ENCODE results near the gene ABCC1. TPM values are rescaled to one million over a fixed set of nuclear protein-coding genes. Genes with fewer than 3 reads are reported as not detected.
A peak's percentile ranks its signal among the peaks of the same experiment; 100 is the strongest.

ABCC1 gene
- total RNA-seq, 1 donor from 2014 or later, result 11.6 TPM

DNA sequence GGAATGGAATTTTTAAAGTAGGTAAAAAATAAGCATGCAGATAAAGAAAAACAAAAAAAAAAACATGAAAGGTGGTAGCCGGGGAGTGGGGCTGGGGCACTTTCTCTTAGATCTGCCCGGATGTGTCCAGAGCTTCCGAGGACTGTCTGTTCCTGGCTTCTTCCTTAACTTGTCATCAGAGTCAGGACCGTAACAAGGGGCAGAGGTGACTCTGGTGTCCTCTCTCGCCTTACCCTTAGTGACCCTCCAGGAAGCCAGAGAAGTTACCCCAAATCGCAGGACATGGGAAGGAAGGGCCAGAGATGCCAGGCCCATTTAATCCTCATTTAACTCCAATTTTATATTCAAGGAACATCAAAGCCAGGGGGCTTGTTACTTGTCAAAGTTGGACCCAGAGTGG lies 158.4 kb downstream of the ABCC1 start:
- DNase-seq (ENCODE audit: low spot score), result no peak

- DNase-seq (ENCODE audit: low spot score), result no peak
These were observed 159.3 kb downstream of the ABCC1 start for GRCh38 chr16:16108759-16109158.

GRCh38 chr16:16109453-16110110 lies 160.2 kb downstream of the ABCC1 start:
- DNase-seq (ENCODE audit: low spot score), result no peak

GRCh38 chr16:16110111-16110490 lies 160.7 kb downstream of the ABCC1 start:
- no peak for DNase-seq (ENCODE audit: low spot score)

GRCh38 chr16:16111639-16112038 lies 162.2 kb downstream of the ABCC1 start:
- no peak for DNase-seq (ENCODE audit: low spot score)

- no peak for DNase-seq (ENCODE audit: low spot score)
These were observed 163.1 kb downstream of the ABCC1 start for GRCh38 chr16:16112450-16113053.

- no peak for DNase-seq (ENCODE audit: low spot score)
These were observed 163.7 kb downstream of the ABCC1 start for GRCh38 chr16:16113076-16113475.

GRCh38 chr16:16116841-16117240 lies 167.4 kb downstream of the ABCC1 start:
- no peak for DNase-seq (ENCODE audit: low spot score)

DNA sequence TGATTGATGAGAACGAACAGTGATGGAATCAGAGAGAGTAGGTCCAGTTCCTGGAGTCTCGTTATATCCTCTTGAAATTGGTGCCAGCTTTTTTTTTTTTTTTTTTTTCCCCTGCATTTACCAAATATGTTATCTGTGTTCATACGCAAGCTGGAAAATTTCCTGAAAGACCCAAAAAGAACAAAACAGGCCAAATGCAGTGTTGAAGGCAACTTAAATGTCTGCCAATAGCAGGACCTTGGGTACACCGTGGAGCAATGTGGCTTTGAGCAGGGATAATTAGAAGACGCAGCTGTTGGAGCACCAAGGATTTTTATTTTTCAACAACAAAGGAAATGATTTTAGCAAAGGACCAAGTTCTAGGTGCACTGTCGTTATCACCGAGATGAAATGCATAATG lies 168.9 kb downstream of the ABCC1 start:
- DNase-seq (ENCODE audit: low spot score), result no peak

DNA sequence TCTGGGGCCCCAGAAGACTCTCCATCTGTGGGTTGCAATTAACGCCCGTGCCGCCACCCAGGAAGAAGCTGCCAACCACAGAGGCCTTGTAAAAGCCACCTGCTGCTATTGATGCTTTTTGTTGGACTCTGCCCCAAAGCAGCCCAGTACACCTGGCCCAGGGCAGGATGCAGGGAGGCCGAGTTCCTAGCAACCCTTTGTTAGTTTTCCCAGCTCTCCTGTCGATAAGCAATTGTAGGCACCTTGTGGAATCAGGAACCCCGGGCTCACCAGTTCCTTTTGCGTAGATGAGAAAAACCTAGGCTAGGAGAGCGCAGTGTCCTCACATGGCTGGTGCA lies 170.6 kb downstream of the ABCC1 start:
- DNase-seq (ENCODE audit: low spot score), result no peak

- peak; percentile 42 for DNase-seq (ENCODE audit: low spot score)
These were observed 171.2 kb downstream of the ABCC1 start for GRCh38 chr16:16120382-16121184.

GRCh38 chr16:16121185-16121727 lies 171.8 kb downstream of the ABCC1 start:
- DNase-seq (ENCODE audit: low spot score), result no peak

DNA sequence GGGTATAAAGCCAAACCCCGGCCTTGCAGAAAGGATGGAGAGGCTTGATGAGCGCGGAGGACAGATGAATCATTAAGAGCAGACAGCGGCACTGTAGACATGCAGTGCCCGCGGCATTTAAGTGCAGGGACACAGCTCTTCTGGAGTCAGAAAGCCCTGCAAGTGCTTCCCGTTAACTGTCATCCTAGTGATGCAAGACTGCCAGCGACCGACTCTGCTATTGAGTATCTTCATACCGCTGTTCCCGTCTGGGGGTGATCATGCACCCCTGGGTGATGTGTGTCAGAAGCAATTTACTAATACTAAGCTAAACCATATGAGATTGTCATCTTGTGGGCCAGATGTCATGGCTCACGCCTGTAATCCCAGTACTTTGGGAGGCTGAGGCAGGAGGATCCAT lies 172.8 kb downstream of the ABCC1 start:
- DNase-seq (ENCODE audit: low spot score), result no peak

- DNase-seq (ENCODE audit: low spot score), result no peak
These were observed 175.0 kb downstream of the ABCC1 start for GRCh38 chr16:16124438-16124837.

DNA sequence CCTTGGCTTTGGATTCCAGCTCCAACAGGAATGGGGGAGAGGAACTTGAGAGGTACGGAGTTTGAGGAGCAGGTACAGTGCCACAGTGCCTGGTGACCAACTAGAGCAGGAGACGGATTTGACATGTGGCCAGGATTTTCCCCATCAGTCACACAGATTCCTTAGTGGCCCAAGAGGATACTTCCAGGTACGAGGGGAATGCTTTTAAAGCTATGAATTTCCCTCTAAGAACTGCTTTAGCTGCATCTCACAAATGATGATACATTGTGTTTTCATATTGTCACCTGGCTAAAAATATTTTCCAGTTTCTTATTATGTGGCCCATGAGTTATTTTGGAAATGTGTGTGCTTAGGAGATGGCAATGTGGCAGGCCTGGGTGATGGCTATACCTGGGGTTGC lies 175.6 kb downstream of the ABCC1 start:
- no peak for DNase-seq (ENCODE audit: low spot score)

- no peak for DNase-seq (ENCODE audit: low spot score)
These were observed 177.5 kb downstream of the ABCC1 start for GRCh38 chr16:16126896-16127295.

- DNase-seq (ENCODE audit: low spot score), result peak; percentile 63
These were observed 178.2 kb downstream of the ABCC1 start for GRCh38 chr16:16127469-16128116.

- DNase-seq (ENCODE audit: low spot score), result no peak
These were observed 181.8 kb downstream of the ABCC1 start for GRCh38 chr16:16131204-16131603.

DNA sequence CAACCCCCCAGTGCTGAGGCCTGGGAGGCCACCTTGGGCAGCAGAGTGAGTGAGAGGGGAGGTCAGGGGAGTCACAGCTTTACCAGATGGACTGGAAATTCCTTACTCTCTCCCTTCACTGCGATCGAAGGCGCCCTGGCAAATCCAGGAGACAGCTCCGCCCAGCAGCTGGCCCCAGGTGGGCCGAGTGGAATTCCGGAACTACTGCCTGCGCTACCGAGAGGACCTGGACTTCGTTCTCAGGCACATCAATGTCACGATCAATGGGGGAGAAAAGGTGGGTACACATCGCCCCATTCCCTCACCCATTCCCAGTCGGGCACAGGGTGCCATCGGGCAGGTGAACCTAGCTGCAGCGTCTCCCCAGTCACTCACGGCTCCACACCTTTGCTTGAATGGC lies 182.2 kb downstream of the ABCC1 start:
- no peak for DNase-seq (ENCODE audit: low spot score)

DNA sequence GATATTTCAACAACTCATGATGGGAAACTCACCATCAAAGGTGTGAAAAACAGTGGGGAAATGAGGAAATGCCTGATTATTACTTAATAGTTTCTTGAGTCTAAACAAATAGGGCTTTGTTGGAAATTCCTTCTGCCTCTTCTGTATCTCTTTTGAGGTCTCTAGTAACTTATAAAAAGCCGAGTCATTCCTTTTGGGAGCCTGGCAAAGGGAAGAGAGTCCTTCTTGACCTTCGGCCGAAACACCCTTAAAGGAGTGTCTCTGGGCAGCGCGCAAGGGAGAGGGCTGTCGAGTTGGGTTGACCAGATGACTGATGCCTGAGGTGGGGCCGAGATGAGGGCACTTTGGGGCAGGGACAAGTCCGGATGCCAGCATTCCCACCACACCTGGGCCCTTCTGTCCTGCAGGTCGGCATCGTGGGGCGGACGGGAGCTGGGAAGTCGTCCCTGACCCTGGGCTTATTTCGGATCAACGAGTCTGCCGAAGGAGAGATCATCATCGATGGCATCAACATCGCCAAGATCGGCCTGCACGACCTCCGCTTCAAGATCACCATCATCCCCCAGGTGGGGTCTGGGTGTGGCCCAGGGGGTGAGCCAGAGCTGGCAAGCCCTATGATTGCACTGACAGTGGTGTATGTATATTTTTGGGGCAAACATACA lies 184.7 kb downstream of the ABCC1 start:
- DNase-seq (ENCODE audit: low spot score), result no peak

GRCh38 chr16:16136588-16136987 lies 187.2 kb downstream of the ABCC1 start:
- DNase-seq (ENCODE audit: low spot score), result no peak

GRCh38 chr16:16137110-16137509 lies 187.7 kb downstream of the ABCC1 start:
- DNase-seq (ENCODE audit: low spot score), result no peak
